DND-41 (cell line): ENCODE results near the gene SYNJ1.

Experiments used
- CTCF ChIP-seq: IDR thresholded peaks from 2 replicates; pipeline ENCODE4 v1.5.1; 2012; ENCODE audit warnings: borderline replicate concordance, low read length, moderate library complexity, mild to moderate bottlenecking; ENCODE audit not compliant: poor library complexity, severe bottlenecking; ENCODE audit errors: extremely low read depth
- EZH2 ChIP-seq: IDR thresholded peaks from 3 replicates; pipeline ENCODE4 v1.6.1; 2012; ENCODE audit warnings: borderline replicate concordance, low read depth, mild to moderate bottlenecking, moderate library complexity, low read length, inconsistent platforms; ENCODE audit not compliant: severe bottlenecking

- TF ChIP-seq CTCF = no peak
- no peak for TF ChIP-seq EZH2
These were observed 115.5 kb downstream of the SYNJ1 start, which contains the start of gene CFAP298 for GRCh38 chr21:32612075-32612998.
